Activated T-helper 1 cell treated with anti-CD3 and anti-CD28 coated beads, Interleukin-12 subunit alpha, Interleukin-12 subunit beta, Interleukin-2, Interleukin-4 antibody, amounts not matched to agents 30 ng/mL and 10 ng/mL and 1 ng/mL, durations not matched to agents 14 hours and 24 hours and 36 hours (primary cell): Measurements from ENCODE around the gene PLEKHF1. TPM values are rescaled to one million over a fixed set of nuclear protein-coding genes. Genes with fewer than 3 reads are reported as not detected.

Experiments
- DNase-seq: peaks from one replicate; pipeline ENCODE4 v3.0.0; 2021; ENCODE audit warnings: low spot score
- H3K27ac Mint-ChIP-seq: one replicate; pipeline ENCODE4 v1.8.0; 2021; ENCODE audit warnings: mild to moderate bottlenecking, mixed read lengths
- H3K27me3 Mint-ChIP-seq: one replicate; pipeline ENCODE4 v1.8.0; 2022; ENCODE audit warnings: mild to moderate bottlenecking, moderate library complexity, mixed read lengths; ENCODE audit not compliant: insufficient read depth
- H3K36me3 Mint-ChIP-seq: one replicate; pipeline ENCODE4 v1.8.0; 2021; ENCODE audit warnings: low read depth, mixed read lengths
- H3K4me1 Mint-ChIP-seq: one replicate; pipeline ENCODE4 v1.8.0; 2021; ENCODE audit warnings: low read depth, mixed read lengths
- H3K4me3 Mint-ChIP-seq: one replicate; pipeline ENCODE4 v1.8.0; 2021; ENCODE audit warnings: mild to moderate bottlenecking, moderate library complexity, mixed read lengths
- H3K9me3 Mint-ChIP-seq: one replicate; pipeline ENCODE4 v1.8.0; 2021; ENCODE audit warnings: mixed read lengths
- intact Hi-C: fragments of 100-400 bp; cut with micrococcal nuclease; formaldehyde crosslinking; loops from one replicate; pipeline ENCODE4 v1.15.1; 2024
- total RNA-seq: library from RNA; stranded (reverse); gene quantifications from 2 replicates; pipeline ENCODE4 v1.2.3, GENCODE V29; 2022

Gene PLEKHF1
- total RNA-seq: 30.9 and 35.0 TPM in 2 replicates

GRCh38 chr19:29665215-29665825 is at the start of gene PLEKHF1:
Gene PLEKHF1 (plus strand): TSS chr19:29665461. CDS start chr19:29673840, 8,379 bp downstream.
- peaks cover 22% of the 10 kb centered on the region for H3K36me3 Mint-ChIP-seq
- no peaks in the 10 kb centered on the region for H3K27me3 Mint-ChIP-seq
- H3K9me3 Mint-ChIP-seq: no peaks in the 10 kb centered on the region
- DNase-seq: peak; percentile 92
- peak within 1 kb of the TSS; percentile 95 for H3K4me3 Mint-ChIP-seq
- H3K27ac Mint-ChIP-seq: peak within 1 kb of the TSS; percentile 85
- H3K4me1 Mint-ChIP-seq: peaks cover 68% of the 10 kb centered on the region
- intact Hi-C loops: loop anchor here (1.0 to 5.0 kb wide), 5 partner anchors 8 to 453 kb away; partner anchors contain the start of genes UQCRFS1 and URI1

GRCh38 chr19:29615891-29616425 is 49.3 kb upstream of the PLEKHF1 start:
- Mint-ChIP-seq H3K36me3 (peaks cover 34% of the 10 kb centered on the region), H3K9me3 (no peaks in the 10 kb centered on the region), H3K27me3 (no peaks in the 10 kb centered on the region), H3K27ac (no peak overlapping the region), H3K4me3 (no peak overlapping the region), H3K4me1 (peaks cover 10% of the 10 kb centered on the region)
- no peak for DNase-seq
- intact Hi-C loops: no loop called here

GRCh38 chr19:29616541-29616940 is 48.7 kb upstream of the PLEKHF1 start:
- H3K4me1 Mint-ChIP-seq: peaks cover 15% of the 10 kb centered on the region
- DNase-seq: no peak
- H3K4me3 Mint-ChIP-seq: no peak overlapping the region
- H3K27me3 Mint-ChIP-seq: no peaks in the 10 kb centered on the region
- H3K36me3 Mint-ChIP-seq: peaks cover 34% of the 10 kb centered on the region
- H3K27ac Mint-ChIP-seq: no peak overlapping the region
- no peaks in the 10 kb centered on the region for H3K9me3 Mint-ChIP-seq
- intact Hi-C loops: no loop called here

- peaks cover 26% of the 10 kb centered on the region for H3K4me1 Mint-ChIP-seq
- no peaks in the 10 kb centered on the region for H3K9me3 Mint-ChIP-seq
- no peak overlapping the region for H3K4me3 Mint-ChIP-seq
- peaks cover 27% of the 10 kb centered on the region for H3K36me3 Mint-ChIP-seq
- intact Hi-C loops: no loop called here
- peak overlapping the region; percentile 22 for H3K27ac Mint-ChIP-seq
- no peak for DNase-seq
- H3K27me3 Mint-ChIP-seq: peaks cover under 1% of the 10 kb centered on the region
Measured at GRCh38 chr19:29617366-29618266, 47.6 kb upstream of the PLEKHF1 start.

- peaks cover 19% of the 10 kb centered on the region for H3K36me3 Mint-ChIP-seq
- H3K27ac Mint-ChIP-seq: no peak overlapping the region
- DNase-seq: no peak
- H3K9me3 Mint-ChIP-seq: no peaks in the 10 kb centered on the region
- peaks cover 2% of the 10 kb centered on the region for H3K27me3 Mint-ChIP-seq
- intact Hi-C loops: no loop called here
- peaks cover 34% of the 10 kb centered on the region for H3K4me1 Mint-ChIP-seq
- no peak overlapping the region for H3K4me3 Mint-ChIP-seq
Measured at GRCh38 chr19:29618434-29618833, 46.8 kb upstream of the PLEKHF1 start.

GRCh38 chr19:29618871-29619270 is 46.4 kb upstream of the PLEKHF1 start:
- DNase-seq: no peak
- peaks cover 2% of the 10 kb centered on the region for H3K27me3 Mint-ChIP-seq
- peaks cover 19% of the 10 kb centered on the region for H3K36me3 Mint-ChIP-seq
- intact Hi-C loops: no loop called here
- H3K4me1 Mint-ChIP-seq: peaks cover 39% of the 10 kb centered on the region
- H3K4me3 Mint-ChIP-seq: no peak overlapping the region
- H3K9me3 Mint-ChIP-seq: no peaks in the 10 kb centered on the region
- H3K27ac Mint-ChIP-seq: no peak overlapping the region

GRCh38 chr19:29620931-29621351 is 44.3 kb upstream of the PLEKHF1 start:
- H3K36me3 Mint-ChIP-seq: peaks cover 6% of the 10 kb centered on the region
- H3K9me3 Mint-ChIP-seq: no peaks in the 10 kb centered on the region
- intact Hi-C loops: no loop called here
- H3K27ac Mint-ChIP-seq: peak overlapping the region; percentile 72
- H3K27me3 Mint-ChIP-seq: peaks cover 2% of the 10 kb centered on the region
- peak; percentile 19 for DNase-seq
- peaks cover 43% of the 10 kb centered on the region for H3K4me1 Mint-ChIP-seq
- H3K4me3 Mint-ChIP-seq: peak overlapping the region; percentile 59

- Mint-ChIP-seq H3K4me1 (peaks cover 43% of the 10 kb centered on the region), H3K27ac (peak overlapping the region; percentile 31), H3K9me3 (no peaks in the 10 kb centered on the region), H3K36me3 (no peaks in the 10 kb centered on the region), H3K27me3 (peaks cover 2% of the 10 kb centered on the region), H3K4me3 (peak overlapping the region; percentile 38)
- no peak for DNase-seq
- intact Hi-C loops: no loop called here
Measured at GRCh38 chr19:29622166-29623070, 42.8 kb upstream of the PLEKHF1 start.

- Mint-ChIP-seq H3K4me3 (peak overlapping the region; percentile 60), H3K9me3 (no peaks in the 10 kb centered on the region), H3K27ac (peak overlapping the region; percentile 66), H3K4me1 (peaks cover 43% of the 10 kb centered on the region), H3K27me3 (peaks cover 2% of the 10 kb centered on the region), H3K36me3 (no peaks in the 10 kb centered on the region)
- intact Hi-C loops: no loop called here
- peak; percentile 27 for DNase-seq
Measured at GRCh38 chr19:29623726-29624488, 41.4 kb upstream of the PLEKHF1 start.

- peak overlapping the region; percentile 58 for H3K27ac Mint-ChIP-seq
- intact Hi-C loops: no loop called here
- DNase-seq: no peak
- peaks cover 2% of the 10 kb centered on the region for H3K27me3 Mint-ChIP-seq
- no peak overlapping the region for H3K4me3 Mint-ChIP-seq
- peaks cover 43% of the 10 kb centered on the region for H3K4me1 Mint-ChIP-seq
- no peaks in the 10 kb centered on the region for H3K36me3 Mint-ChIP-seq
- no peaks in the 10 kb centered on the region for H3K9me3 Mint-ChIP-seq
Measured at GRCh38 chr19:29624489-29625185, 40.6 kb upstream of the PLEKHF1 start.

- Mint-ChIP-seq H3K36me3 (no peaks in the 10 kb centered on the region), H3K27ac (no peak overlapping the region), H3K4me1 (peaks cover 41% of the 10 kb centered on the region), H3K9me3 (no peaks in the 10 kb centered on the region), H3K27me3 (peaks cover 2% of the 10 kb centered on the region), H3K4me3 (no peak overlapping the region)
- intact Hi-C loops: no loop called here
- no peak for DNase-seq
Measured at GRCh38 chr19:29625186-29625651, 40.0 kb upstream of the PLEKHF1 start.
